HG02970 (cell line): Measurements from ENCODE around the gene NMUR1.

Experiments used
- ATAC-seq: cut with Tn5 transposase; IDR thresholded peaks from one replicate; pipeline ENCODE4 v1.9.1; 2021; ENCODE audit warnings: mild to moderate bottlenecking, moderate library complexity, moderate number of reproducible peaks; ENCODE audit not compliant: unreplicated experiment, low FRiP score

Gene NMUR1

DNA sequence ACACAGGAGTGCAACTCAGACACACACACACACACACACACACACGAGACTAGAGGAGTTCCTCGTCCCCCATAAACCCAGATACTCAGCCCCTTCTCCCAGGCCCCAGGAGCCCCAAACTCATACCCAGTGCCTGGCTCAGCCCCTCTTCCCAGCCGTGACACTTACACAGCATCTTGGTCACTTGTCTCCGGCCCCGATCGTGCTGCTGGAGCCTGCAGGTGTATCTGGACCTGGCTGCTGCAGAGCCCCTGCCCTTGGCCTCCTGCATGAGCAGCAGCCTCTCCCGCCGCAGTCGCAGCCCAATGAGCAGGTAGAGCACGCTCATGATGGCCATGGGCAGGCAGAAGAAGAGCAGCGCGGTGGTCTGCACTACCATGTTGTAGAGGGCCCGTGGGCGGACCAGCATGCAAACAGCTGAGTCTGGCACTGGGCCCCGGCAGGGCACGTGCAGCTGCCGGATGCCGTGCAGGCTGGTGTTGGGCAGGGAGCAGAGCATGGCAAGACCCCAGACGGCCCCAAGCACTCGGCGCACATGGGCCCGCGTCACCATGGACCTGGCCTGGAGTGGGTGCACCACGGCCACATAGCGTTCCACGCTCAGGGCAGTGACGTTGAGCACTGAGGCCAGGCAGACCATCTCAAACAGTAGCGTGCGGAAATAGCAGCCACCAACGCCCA lies 2.1 kb downstream of the NMUR1 start:
- ATAC-seq, result no peak

DNA sequence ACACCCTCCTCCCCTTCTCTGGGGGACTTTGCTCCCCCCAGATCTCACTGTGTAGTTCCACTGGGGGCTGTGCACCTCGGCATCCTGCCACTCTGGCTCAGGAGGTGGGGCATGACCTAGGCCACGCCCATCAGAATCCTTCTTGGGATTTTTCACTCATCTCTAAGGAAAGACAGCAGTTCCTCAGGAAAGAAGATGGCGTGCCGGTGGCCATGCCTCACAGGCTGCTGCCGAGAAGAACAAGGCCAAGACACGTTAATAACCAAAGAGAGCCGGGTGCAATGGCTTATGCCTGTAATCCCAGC lies 3.2 kb downstream of the NMUR1 start:
- no peak for ATAC-seq

DNA sequence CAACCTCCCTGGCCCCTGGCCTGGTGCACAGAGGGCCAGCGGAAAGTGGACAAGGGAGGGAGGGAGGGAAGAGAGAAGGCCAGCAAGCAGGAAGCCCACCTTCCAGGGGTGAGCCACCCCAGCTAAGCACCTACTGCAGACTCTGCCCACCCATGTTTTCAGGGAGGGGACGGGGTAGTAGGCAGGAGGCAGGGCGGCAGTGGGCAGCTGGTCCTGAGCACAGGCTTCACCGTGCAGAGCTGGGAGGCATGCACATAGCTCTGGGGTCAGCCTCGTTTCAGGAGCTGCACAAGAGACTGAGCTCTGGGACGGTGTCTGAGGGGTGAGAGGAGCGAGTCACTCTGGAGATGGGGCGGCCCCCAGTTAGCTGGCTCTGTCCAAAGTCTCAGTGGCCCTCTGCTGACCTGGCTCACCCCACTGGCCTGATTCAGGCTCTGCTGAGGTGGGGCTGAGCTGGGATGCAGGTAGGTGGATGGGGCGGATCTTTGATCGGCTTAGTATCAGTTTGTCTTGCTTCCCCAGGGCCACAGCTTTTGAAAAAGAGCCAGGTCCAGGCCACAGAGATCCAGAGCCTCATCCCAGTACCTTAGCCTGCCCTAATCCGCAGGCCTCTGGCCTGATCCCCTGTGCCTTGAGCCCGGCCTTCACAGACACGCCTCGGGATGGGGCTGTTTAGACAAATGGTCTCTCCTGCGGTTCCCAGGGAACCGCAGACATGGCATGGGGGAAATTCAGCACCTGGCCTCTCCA lies 3.7 kb downstream of the NMUR1 start:
- no peak for ATAC-seq

DNA sequence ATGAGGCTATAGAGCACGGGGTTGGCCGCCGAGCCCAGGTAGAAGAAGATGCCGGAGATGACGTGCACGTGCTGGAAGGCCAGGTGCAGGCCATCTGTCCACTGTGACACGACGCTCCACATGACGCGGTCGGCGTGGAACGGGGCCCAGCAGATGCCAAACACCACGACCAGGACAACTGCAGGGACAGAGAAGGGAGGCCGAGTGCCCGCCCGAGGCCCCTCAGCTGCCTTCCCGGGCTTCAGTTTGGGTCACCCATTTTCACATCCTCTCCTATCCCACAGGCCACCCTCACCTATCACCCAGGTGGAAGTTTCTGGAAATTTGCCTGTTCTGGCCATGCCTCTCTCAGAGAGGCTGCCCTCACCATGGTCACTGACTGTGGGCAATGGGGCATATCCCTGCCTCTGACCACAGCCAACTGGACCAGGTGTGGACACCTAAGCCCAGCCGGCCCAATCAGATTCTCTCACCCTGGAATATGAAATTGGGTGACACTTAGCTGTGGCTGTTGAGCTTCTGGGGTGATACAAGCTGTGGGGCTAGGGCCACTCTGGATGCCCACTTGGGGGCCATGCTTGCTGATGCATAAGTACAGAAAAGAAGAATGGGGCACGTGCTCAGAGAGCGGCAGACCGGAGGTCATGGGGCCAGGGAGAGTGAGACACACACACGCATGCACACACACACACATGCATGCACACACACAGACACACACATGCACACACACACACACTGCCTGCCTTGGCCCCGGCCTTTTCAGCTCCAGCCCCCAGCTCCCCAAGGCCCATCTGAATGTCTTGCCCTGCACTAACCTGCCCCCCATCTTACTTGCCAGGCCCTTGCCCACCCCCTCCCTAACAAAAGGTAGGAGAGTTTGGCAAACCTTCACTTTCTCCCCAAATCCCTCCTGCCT lies 4.7 kb downstream of the NMUR1 start:
- no peak for ATAC-seq

DNA sequence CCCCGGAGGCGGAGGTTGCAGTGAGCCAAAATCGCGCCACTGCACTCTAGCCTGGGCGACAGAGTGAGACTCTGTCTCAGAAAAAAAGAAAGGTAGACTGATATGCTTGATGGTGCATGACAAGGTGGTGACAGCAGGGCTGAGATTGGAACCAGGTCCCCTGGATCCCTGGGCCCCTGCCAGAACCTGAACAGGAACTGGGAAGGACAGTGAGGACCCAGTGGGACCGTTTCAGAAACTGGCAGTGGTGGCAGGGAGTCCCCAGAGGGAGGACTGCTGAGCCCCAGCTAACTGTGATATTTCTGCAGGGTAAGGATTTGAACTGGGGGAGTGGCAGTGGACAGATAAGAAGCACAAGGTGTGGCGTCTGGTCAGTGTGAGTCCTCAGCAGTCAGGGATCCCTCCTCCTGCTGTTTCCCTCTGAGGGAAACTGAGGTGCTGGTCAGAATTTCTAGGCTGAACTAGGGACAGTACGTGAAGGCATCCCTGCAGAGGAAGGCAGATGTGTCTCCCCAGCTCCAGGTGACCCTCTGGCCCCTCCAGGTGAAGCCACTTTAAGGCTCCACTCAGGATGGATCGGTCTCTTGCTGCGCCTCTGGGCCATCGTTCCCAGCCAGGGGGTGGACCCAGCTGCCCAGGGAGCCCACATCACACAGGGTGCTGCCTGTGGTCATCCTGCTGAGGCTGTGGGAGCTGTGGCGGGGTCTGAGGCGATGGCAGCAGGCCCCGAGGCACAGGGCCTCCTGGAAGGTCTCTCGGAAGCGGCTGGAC lies 5.6 kb downstream of the NMUR1 start:
- ATAC-seq, result no peak

DNA sequence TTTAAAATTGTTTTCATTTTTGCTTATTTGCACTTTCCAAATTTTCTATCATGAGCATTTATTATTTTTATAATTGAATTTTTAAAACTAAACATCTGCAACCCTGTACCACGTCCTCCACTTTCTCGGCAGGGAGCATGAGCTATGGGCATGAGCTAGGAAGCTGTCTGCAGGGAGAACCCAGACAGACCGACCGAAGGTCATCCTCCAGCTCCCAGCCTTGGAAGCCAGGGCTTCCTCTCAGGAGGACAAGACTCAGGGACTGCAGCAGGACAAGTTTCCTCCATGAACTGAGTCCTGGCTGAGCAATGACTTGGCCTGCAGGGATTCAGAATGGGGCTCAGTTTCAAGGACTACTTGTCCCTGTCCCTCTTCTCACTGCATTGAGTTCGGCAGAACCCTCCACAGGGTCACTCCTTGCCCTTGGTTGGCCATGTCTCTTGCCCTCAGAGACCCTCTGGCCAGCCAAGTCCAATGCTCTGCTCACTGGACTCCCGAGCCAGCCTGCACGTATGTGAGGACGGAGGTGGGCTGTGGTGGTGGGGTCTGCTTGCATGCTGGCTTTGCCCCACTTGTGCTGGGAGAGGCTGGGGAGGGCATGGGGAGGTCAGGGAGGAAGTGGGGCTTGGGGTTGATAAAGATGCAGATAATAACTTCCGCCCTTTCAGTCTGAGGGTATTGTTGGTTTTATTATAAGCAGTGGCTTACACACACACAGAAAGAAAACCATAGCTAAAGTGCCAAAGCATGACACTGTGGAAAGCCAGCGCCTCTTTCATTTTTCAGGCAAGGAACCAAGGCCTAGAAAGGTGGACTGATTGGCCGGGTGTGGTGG lies 6.6 kb downstream of the NMUR1 start:
- no peak for ATAC-seq

DNA sequence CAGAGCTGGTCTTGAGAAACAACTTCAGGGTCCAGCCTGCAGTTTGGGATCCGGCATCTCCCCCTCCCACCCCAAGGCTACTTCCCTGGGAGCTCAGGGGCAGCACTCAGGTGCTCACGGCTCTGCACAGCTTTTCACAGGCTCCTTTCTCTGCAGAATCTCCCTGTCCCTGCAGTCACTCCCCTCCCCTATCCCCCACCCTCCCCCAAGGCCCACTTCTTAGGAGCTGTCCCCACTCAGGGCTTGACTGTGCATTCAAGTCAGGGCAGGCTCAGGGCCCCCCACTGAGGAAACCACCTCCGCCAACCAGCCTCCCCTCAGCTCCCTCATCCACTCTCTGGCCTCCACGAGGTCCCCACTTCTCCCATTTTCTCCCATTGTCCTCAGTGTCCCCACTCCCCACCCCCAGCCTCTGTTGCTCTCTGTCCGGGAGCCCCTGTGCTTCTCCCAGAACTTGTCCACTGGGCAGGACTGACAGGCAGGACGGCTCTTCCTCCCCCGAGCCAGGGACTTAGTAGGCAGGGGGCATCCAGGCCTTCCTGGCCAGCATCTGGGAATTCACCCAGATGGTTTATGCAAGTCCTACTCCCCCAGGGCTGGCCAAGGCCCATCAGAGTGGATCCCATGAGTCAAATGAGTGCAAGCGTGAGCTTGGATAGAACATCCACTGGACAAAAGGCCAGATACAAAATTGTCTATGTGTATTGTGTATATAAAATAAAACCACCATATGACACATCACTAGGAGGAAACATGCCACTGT lies 7.6 kb downstream of the NMUR1 start:
- no peak for ATAC-seq

DNA sequence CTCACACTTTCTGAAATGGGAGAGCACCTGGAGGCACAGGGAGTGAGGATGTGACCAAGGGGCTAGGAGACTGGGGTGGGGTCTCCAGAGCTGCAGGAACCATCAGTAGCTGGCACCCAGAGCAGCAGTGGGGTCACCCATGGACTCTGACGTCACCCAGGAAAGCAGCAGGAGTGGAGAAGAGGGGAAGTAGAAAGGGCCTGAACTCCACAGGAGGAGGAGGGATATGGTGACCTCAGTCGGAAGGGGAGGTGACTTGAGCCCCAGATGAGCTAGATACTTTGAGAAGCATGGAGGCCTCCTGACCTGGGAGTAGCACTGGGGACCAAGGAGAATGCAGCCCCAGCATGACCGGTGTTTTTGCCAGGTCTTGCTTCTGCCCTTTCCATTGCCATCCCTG lies 8.8 kb downstream of the NMUR1 start:
- ATAC-seq, result no peak

DNA sequence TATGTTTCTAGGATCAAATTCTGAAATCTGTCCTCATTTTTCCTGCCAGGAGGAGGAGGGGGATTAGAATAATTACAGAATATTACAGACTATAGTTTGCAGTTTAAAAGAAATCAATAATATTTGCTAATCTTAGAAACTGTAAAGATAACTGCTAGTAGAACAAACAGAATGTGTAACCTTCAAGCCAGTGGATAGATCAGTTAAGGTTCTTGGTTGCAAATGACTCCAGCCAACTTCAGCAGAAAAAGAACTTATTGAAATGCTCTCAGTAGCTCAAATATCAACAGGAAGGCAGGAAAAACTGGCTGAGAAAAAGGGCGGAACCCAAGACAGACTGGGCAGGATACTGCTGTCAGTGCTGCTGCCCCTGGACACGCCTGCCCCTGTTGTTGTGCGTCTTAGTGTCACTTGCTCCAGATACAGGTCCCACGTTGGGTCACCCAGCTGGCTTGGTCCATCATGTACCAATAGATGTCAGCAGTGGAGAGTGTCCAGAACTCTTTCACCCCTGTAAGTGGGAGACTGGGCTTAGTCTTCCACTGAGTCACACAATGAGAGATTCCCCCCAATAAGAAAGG lies 10.2 kb downstream of the NMUR1 start:
- ATAC-seq, result no peak

DNA sequence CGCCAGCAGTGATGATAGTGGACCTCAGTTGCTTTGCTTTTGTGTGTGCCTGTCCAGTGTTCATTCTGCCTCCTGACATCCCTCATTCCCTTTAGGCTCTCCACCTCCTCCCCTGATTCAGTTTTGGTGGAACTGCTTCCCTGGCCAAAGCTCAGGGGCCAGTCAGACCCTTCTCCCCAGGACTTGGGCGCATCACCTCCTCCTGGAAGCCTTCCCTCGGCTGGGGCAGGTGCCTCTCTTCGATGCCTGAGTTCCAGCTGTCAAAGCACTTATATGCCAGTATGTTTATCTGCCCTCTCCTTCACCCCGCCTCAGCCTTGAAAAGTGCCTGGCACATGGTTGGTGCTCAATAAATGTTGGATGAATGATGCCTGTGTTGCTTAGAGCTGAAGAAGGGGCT lies 11.5 kb downstream of the NMUR1 start:
- no peak for ATAC-seq

DNA sequence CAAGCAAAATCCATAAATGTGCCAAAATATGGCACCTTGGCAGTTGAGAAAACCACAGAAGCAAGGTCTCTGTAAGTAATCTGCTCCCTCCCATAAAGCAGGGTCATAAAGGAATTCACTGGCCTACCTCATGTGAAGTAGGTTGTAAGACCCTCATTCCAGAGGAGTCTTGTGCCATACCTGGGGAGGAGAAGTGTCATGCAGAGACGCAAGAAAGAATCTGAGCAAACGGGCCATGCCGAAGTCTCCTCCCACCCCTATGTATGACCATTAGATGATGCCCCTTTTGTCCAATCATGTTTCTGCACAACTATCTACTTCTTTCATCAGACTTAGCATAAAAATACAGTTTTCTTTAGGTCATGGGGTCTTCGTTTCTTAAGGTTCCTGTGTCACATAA lies 14.6 kb downstream of the NMUR1 start:
- ATAC-seq, result no peak

DNA sequence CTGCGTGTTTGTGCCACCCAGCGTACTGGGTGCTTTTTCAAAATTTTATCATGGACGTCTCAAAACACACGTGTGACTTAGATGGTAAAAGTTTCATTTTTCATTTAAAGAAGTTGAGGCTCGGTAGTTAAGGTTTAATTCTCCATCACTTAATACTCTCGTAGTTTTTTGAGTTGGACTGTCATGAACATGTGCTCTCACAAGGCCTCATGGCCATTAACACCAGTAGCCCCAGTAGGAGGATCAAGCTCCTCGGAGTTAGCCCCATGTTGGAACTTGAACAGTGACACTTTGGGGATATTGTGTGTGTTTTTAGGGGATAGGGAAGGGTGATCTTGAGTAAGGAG lies 15.3 kb downstream of the NMUR1 start:
- no peak for ATAC-seq

DNA sequence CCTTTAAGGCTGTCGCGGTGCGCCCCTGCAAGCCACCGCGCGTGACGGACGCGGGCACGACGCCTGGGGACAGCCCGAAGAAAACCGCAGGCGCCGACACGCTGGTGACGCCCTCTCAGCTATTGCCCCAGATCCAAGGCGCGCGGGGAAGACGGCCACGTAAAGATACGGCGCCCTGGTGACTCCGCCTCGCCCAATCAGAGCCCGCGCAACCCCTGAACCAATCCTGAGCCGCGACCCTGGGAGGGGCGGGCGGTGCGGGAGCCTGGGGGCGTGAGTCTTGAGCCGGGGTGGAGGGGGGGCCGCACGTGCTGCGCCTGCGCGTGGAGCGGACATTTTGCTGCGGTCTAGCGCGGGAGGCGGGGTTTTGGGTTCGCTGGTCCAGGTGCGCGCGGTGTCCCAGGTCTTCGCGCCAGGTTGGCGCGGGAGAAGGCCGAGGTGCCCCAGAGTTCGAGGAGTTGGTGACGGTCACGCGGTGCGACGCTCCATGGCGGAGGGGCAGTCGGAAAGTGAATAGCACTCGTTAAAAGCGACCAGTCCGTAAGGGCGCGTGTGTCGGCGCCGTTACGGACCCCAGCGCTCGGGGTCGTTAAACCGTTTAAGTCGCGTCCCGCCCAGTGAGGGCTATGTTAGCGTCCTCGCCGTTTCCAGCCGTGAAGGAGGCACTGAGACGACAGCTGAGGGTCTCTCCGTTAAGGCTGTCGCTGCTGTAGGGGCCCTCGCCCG lies 15.9 kb downstream of the NMUR1 start:
- peak; percentile 97 for ATAC-seq

DNA sequence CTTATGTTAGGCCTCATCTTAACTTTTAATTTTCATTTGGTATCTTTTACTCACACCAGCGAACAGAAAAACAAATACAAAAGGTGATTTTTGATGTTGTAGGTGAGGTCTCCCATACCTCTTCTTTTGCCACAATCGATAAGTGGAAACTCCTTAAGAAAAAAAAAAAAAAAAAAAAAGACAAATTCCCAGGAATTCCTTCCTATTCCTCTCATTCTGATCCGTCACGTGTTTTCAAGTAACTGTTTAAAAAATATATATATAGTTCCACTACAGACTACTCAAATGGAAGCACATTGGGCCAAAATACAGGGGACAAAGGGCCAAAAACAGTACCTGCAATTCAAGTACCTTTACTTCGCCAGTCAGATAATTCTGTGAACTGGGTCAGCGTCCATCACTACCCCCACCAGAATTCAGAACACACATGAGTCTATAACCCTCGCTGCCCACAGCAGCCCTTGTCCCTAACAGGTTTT lies 16.5 kb downstream of the NMUR1 start:
- no peak for ATAC-seq

DNA sequence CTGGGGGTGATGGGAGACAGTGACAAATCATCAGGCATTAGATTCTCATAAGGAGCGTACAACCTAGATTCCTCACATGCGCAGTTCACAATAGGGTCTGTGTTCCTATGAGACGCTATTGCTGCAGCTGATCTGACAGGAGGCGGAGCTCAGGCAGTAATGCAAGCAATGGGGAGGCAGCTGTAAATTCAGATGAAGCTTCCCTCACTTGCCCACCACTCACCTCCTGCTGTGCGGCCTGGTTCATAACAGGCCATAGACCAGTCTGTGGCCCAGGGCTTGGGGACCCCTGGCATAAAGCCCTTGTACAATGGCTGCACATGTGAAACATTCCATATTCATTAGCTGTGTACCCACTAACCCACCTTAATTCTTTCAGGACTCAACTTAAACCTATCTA lies 18.0 kb downstream of the NMUR1 start:
- no peak for ATAC-seq

DNA sequence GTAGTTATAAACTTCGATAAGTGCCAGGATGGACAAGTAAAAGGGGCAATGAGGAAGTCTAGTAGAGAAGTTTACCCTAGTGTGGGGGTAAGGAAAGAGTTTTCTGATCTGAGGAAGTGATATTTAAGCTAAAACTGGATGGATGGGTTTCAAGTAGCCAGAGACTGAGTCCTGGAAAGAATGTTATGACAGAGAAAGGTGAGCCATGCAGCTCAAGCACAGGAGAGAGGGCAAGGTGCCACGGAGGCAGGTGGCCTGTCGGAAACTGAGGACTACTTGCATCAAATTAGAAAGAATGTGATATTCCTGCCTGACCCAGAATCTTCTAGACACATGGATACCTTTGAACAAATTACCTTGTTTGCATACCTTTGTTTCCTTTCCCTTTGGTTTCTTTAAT lies 26.5 kb downstream of the NMUR1 start:
- no peak for ATAC-seq

DNA sequence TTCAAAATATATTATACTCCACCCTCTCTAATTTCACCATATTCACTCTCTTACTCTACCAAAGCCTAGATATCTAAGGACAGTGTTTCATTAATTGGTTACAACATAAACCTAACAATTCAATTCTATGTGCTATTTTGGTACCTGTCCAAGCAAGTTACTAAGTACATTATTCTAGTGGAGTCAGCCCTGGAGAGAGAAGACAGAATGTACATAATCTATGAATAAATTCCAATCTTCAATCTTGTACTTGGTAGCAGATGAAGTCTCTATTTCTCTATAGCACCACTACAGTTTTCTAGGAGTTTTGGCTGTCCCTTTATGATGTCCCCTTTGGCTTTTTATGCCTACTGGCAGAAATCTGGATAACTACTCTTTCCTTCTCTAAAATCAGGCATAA lies 27.6 kb downstream of the NMUR1 start:
- no peak for ATAC-seq

DNA sequence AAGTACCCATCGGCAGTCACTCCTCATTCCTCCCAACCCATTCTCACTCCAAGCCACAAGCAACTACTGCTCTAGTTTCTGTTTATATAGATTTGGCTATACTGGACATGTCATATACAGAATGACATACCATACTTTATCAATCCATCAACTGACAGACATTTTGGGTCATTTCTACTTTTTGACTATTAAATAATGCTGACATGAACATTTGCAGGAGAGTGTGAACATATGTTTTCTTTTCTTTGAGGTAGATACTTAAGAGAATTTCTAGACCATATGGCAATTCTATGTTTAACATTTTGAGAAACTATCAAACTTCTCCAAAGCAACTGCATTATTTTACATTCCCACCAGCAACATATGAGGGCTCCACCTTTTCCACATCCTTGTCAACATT lies 32.6 kb downstream of the NMUR1 start:
- ATAC-seq, result no peak
